ENCODE results near the gene RNF14. TPM values are rescaled to one million over a fixed set of nuclear protein-coding genes. Genes with fewer than 3 reads are reported as not detected.

The RNF14 gene
- total and polyA plus RNA-seq, 10 of the 15 experiments (the other 5 are each of a cell fraction or from before 2014, with no cell fraction given) = 13.2 to 41.8 (median 28.3) TPM

- WGBS (ENCODE audit: insufficient coverage, insufficient replicate concordance, low lambda C conversion rate, missing lambda C conversion rate) = 92% methylated on average over 19 of the region's 19 CpGs
- H3K9me3 ChIP-seq (replicated peaks; ENCODE audit: control insufficient read depth, insufficient read depth, low read length) = no peaks in the 10 kb centered on the region
- H3K27ac ChIP-seq (ENCODE audit: control insufficient read depth, insufficient read depth) = no peak overlapping the region
- CTCF ChIA-PET = interaction anchor here (0.7 kb wide), 1 partner anchor 50 kb away, joined by 3 read pairs; no protein-coding TSS in a partner anchor
- POLR2A ChIA-PET = no interaction called here
- SMC1A ChIA-PET (ENCODE audit: uncharacterized antibody, unreplicated experiment) = no interaction called here
- intact Hi-C loops (cut with micrococcal nuclease; ENCODE audit: unreplicated experiment) (no loop called here), in situ Hi-C loops (cut with MboI) (no loop called here)
- TF ChIP-seq CREM (IDR thresholded peaks at IDR 0.05; ENCODE audit: low read depth) = no peak
- TF ChIP-seq RBBP5 (conservative IDR thresholded peaks at IDR 0.05) = no peak
- TF ChIP-seq ASH2L (IDR thresholded peaks at IDR 0.05; ENCODE audit: borderline replicate concordance, low read depth) = no peak
- no peak for TF ChIP-seq SUZ12 (IDR thresholded peaks at IDR 0.05; ENCODE audit: unreplicated experiment)
- no peak for TF ChIP-seq SRF (IDR thresholded peaks at IDR 0.05; ENCODE audit: low read depth in 2 of 2, low read length in 2 of 2)
- no peak for TF ChIP-seq BCL3 (IDR thresholded peaks at IDR 0.05; ENCODE audit: borderline replicate concordance, insufficient read depth, low read depth, low read length, poor library complexity, severe bottlenecking)
- no peak for TF ChIP-seq TARDBP (IDR thresholded peaks at IDR 0.05; ENCODE audit: borderline replicate concordance)
- TF ChIP-seq ATF7 (IDR thresholded peaks at IDR 0.05; ENCODE audit: low read depth) = no peak
- no peak overlapping the region for H3K4me3 ChIP-seq
- ATAC-seq (no peak), DNase-seq (ENCODE audit: low read depth, low spot score) (no peak), FAIRE-seq (no peak)
- RAD21 ChIA-PET (ENCODE audit: unreplicated experiment) = no interaction called here
- H2AFZ ChIP-seq (ENCODE audit: control insufficient read depth, low read depth, low read length) = no peak overlapping the region
- H3K4me2 ChIP-seq (ENCODE audit: control insufficient read depth, insufficient read depth) = no peak overlapping the region
- H3K9ac ChIP-seq (ENCODE audit: control insufficient read depth, insufficient read depth, low read length) = no peak overlapping the region
- no peaks in the 10 kb centered on the region for H4K20me1 ChIP-seq (ENCODE audit: control insufficient read depth, insufficient read depth)
- no peaks in the 10 kb centered on the region for H3K27me3 ChIP-seq (replicated peaks in 1 of 2; ENCODE audit: control insufficient read depth in 2 of 2, insufficient read depth in 2 of 2, low read length in 1 of 2)
- no TSS peak for BruUV-seq (replicated peaks)
- H3K79me2 ChIP-seq (ENCODE audit: control insufficient read depth, insufficient read depth, low read length) = no peaks in the 10 kb centered on the region; the same call in 1 of the 2 replicates
- H3K4me1 ChIP-seq (ENCODE audit: control insufficient read depth, insufficient read depth, low read length) = peaks cover under 1% of the 10 kb centered on the region; the same call in 1 of the 2 replicates
- peaks cover 12 to 23% of the 10 kb centered on the region in 2 experiments for H3K36me3 ChIP-seq (ENCODE audit: control insufficient read depth in 2 of 2, insufficient read depth in 2 of 2, low read length in 1 of 2)
These were observed 39.4 kb upstream of the RNF14 start for GRCh38 chr5:141929398-141930058.
